Right lung (tissue), 5 donors: Measurements from ENCODE around the gene CABP4. TPM values are rescaled to one million over a fixed set of nuclear protein-coding genes. Genes with fewer than 3 reads are reported as not detected.

Experiments used
- DNase-seq, 2 donors: peaks; one replicate each; pipeline ENCODE4 v3.0.0-alpha.2; 2013
- polyA plus RNA-seq, 5 donors: library from polyadenylated mRNA; unstranded; fragments of 120-200 nt; gene quantifications; one replicate each; pipeline versions ENCODE4 v1.2.1 to v1.2.3, GENCODE V29; 2013; ENCODE audit warnings: inconsistent platforms in 1 of 5, low replicate concordance in 1 of 5; ENCODE audit not compliant: insufficient read length in 5 of 5, insufficient read depth in 1 of 5

Gene CABP4
- polyA plus RNA-seq, 5 donors = 1.9 to 2.5 (median 2.2) TPM

- no peak for DNase-seq
Observed at GRCh38 chr11:67435031-67435726, 20.0 kb upstream of the CABP4 start.

- DNase-seq = no peak
Observed at GRCh38 chr11:67435727-67436458, 19.3 kb upstream of the CABP4 start.

- DNase-seq = no peak
Observed at GRCh38 chr11:67436459-67437081, 18.6 kb upstream of the CABP4 start.

GRCh38 chr11:67437082-67437808, 17.9 kb upstream of the CABP4 start, which contains the start of gene PTPRCAP:
Gene PTPRCAP, minus strand, starts transcription at chr11:67437682. Its CDS starts 63 bp downstream, at chr11:67437619.
- DNase-seq = no peak

- no peak for DNase-seq
Observed at GRCh38 chr11:67437809-67438157, 17.4 kb upstream of the CABP4 start.

GRCh38 chr11:67438158-67438902, 16.8 kb upstream of the CABP4 start:
- no peak for DNase-seq

- DNase-seq = no peak
Observed at GRCh38 chr11:67439321-67440228, 15.6 kb upstream of the CABP4 start.

GRCh38 chr11:67440229-67441097, 14.7 kb upstream of the CABP4 start:
- no peak for DNase-seq

GRCh38 chr11:67441098-67441563, 14.0 kb upstream of the CABP4 start:
- DNase-seq = no peak

- DNase-seq = no peak
Observed at GRCh38 chr11:67441731-67442351, 13.3 kb upstream of the CABP4 start.

- no peak for DNase-seq
Observed at GRCh38 chr11:67442504-67443404, 12.4 kb upstream of the CABP4 start.

- no peak for DNase-seq
Observed at GRCh38 chr11:67445515-67445914, 9.6 kb upstream of the CABP4 start.

- DNase-seq = no peak
Observed at GRCh38 chr11:67448220-67448609, 6.9 kb upstream of the CABP4 start.

GRCh38 chr11:67449116-67449844, 5.9 kb upstream of the CABP4 start:
- no peak for DNase-seq

- no peak for DNase-seq
Observed at GRCh38 chr11:67450796-67451657, 4.1 kb upstream of the CABP4 start.

GRCh38 chr11:67451658-67451976, 3.5 kb upstream of the CABP4 start:
- no peak for DNase-seq
